Measurements from ENCODE around the gene PLXDC2.

PLXDC2 gene

DNA sequence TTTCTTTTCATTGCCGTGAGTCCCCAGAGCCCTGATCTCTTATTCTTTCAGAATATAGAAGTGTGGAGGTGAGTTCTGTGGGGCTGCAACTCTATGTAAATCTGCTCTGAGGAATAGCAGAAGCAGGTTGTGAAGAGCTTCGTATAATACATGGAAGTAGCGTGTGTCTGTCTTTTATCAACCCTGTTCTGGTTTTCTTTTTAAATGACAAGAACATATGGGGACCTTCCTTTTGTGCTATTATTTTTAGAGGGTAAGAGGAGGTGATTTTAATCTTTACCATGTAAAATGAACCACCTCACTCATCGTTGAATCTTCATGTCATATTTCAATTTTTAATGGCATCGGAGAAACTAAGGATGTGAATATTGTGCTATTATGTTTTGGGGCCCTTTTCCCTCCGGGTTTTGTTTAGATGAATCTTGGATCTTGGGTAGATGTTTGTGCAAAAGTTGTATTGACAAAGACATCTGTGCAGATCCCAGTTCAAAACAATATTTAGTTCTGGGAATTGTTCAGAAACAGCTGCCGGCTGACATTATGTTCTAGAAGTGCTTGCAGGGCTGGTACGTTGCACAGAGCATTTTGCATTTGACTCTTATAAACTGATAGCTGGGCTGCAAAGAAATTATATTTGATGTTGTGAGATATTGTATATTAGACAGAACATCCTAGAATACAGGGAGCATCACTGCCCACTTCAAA is 46.7 kb downstream of the PLXDC2 start:
- no peak for DNase-seq

DNA sequence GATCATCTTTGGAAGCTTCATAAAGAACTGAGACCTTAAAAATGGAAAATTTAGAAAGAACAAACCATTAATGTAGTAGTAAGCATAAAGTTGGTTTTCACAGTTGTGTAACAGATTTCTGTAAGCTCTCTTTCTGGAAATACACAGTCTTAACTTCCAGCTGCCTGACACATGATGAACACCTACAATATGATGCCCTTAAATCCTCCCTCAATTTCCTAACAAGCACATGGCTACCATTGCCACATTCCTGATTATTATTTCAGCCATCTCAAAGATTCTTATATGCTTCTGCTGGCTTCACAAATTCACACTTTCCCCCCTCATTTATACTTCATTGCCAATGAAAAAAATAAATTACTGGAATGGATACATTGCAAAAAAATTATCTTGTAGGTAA is 49.4 kb downstream of the PLXDC2 start:
- no peak for DNase-seq

DNA sequence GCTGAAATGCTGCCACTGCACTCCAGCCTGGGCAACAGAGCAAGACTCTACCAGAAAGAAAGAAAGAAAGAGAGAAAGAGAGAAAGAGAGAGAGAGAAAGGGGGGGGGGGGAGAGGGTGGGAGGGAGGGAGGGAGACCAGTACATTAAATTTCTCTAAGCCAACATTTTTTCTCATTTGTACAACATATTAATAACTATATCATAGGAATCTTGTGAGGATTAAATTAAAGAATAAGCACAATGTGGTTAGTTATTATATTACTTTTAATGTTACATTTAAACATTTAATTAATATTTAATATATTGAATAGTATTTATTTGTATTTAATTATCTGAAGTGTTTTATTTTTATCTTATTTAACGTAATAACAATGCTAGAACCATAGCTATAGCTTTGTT is 53.1 kb downstream of the PLXDC2 start:
- DNase-seq = no peak

DNA sequence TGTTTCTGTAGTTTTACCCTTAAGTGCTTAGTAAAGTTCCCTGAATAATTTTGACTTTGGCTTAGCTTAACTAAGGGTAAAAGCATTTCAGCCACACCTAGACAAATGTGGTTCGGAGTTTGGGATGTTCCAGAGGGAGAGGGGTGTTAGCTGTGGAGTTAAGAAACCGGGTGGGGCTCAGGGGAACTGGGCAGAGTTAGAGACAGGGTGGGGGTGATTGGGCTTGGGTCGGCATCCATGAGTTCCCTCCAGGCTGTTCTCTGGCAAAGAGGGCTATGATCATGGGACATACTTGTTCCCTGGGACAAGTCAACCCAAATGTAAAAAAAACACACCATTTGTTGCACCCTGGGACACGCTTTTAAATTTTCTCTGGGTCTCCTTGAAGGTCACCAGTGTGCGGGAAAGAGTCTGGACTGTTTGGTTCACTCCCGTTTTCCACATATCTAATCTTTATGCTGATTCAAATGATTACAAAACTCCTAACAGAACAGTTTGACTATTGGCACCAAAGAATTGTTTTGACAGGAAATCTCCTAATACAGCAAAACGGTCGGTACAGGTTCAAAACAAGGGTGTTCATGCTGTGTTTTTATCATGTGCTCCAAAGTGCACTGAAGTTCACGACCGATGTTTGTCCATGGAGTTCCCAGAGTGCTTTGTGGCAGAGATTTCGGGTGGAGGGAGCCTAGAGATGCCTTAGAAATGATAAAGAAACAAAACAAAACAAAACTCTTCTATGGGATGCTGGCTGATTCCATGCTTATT is 56.5 kb downstream of the PLXDC2 start:
- DNase-seq = no peak

DNA sequence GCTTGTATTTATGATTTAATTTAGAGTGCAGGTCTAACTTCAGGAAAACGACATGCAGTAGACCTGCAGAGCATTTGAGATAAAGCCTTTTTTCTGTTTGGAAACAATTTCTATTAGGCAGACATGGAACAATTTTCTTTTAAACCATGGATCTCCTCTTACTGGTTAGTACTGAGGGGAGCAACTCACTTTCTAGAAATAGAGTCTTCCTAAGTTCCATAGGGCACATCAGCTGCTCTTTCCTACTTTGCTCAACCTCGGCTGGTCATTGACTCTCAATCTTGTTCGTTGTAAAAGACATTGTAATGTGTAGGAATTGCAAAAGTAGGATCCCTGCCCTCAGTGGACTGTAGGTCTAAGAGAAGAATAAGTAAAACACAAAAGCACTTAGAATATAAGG is 58.0 kb downstream of the PLXDC2 start:
- DNase-seq = no peak

DNA sequence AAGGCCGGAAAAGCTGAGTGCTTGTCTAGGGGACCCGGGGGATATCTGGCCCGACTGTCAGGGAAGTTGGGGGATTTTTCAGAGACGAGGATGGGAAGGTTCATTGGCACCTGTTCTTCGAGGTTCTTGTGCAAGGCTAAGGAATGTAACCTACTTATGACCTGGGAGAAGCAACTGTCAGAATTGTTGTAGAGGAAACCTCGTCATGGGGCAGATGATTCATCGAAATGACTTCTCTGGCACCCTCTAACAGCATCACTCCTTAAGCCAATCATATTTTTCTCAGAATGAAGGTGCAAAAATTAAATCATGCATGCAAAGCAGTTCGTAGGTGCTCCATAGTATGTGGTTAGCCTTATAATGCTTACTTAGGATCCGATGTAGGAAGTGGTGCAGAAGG is 58.6 kb downstream of the PLXDC2 start:
- no peak for DNase-seq

DNA sequence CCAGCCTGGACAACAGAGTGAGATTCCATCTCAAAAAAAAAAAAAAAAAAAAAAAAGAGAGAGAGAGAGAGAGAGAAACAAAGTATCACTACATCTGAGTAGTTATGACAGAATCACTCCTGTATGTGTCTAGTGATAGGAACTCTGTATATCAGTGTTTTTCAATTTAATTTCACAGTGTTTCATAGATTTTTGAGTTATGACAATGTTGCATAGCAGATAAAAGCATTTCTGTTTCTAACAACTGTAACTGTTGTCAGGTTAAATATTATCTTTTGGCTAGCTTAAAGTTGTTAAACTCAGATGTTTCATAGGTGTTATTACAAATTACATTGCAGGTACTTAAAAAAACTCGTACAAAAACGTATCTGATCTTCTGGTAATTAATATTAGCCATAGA is 60.3 kb downstream of the PLXDC2 start:
- DNase-seq = no peak

DNA sequence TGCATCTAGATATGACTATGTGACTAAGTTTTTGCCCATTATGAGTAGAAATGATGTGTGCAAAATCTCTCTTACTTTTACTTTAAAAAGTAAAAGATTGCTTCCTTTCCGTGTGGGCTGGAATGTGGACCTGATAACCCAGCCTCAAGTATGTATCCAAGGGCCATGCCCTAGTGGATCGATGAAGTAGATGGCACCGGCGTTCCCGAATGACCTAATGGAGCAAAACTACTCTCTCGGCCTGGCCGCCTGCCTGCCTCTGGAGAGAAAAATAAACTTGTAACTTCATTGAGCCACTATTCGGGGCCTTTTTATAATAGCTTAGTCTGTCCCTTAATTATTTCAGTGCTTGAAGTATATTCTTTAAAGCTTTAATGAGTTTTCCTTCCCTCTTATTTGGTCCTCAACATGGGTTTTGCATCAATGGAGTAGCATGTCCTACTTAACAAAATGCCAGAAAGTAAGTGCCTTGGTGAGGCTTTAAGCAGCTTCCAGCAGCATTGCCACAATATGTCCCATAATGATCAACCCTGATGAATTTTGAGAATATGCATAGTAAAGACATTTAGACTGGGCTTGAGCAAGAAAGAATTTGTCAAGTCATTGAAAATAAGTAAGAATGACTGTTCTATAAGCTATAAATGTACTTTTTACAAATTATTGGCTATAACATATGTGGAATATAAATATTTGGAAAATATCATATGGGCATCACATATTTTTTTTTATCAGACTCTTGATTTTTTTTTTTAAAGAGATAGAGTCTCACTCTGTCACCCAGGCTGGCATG is 61.4 kb downstream of the PLXDC2 start:
- no peak for DNase-seq

DNA sequence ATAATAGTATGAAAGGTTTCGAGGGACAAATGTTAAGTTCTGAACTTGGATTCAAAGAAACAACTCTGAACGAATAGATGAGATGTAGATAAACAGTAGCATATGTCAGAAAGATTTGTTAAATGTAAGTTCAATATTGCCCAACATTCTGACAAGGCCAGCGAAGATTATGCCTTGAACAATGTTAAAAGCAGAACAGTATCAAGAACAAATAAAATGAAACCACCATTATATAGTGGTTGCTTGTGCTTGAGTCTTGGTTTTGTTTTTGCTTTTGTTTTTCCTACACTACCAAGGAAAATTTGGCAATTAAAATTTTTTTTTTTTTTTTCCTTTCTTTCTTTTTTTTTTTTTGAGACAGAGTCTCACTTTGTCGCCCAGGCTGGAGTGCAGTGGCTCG is 66.4 kb downstream of the PLXDC2 start:
- DNase-seq = no peak

DNA sequence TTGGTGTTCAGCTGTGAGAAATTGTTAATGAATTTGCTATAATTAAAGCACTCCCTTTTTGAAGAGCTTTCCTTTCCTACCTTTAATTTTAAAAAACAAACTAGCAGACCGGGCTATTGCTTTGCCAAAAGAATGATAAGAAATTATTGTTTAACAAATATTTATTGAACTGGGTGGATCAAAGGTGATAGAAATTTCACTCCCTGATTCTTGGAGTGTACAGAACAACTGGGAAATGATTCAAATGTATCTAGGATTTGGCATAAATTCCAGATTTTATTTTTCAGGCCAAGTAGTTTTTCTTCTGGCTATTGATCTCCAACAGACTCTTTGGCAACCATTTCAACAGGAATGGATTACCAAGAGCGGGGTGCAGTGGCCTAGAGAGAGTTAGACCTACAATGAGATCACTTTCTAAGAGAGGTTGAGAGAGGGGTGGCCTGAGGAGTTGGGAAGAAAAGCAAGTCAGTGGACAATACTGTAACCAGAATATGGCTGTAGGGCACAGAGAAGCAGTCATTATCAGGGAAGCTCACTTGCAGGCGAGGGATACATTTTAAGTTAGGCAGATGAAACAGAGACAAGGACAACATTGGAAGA is 71.9 kb downstream of the PLXDC2 start:
- no peak for DNase-seq

DNA sequence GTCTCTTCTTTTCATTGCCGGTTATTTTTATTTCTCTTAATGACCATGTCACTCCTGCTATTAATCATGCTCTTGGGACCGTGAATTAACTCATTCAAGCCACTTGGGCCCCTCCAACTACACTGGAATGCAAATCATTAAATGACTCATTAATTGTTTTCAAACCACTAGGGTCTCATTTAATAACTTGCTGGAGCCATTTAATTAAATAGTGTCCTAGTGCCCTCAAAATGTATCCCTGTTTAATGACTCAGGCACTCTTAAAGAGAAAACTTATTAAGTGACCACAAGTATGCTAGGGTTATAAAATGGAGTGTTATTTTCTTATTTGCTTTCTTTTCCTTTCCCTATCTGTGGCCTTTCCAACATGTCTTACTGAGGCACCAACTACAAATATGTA is 73.0 kb downstream of the PLXDC2 start:
- no peak for DNase-seq

DNA sequence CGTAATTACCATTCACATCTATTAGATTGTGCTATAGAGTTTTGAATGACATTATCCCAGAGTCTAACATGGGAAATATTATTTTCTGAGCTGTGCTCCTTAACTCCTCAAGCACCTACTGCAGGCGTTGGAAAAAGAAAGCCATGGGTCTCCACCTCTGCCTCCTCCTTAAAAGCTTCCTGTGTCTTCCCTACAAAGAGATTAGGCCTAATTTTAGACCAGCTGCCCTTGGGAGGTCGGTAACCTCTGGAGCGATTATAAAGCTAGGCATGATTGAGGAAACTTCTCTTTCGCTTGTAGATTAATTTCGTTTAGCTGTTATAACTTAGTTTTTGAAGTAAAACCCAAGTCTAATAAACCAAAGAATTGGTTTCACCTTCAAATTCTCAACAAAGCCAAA is 75.2 kb downstream of the PLXDC2 start:
- no peak for DNase-seq

DNA sequence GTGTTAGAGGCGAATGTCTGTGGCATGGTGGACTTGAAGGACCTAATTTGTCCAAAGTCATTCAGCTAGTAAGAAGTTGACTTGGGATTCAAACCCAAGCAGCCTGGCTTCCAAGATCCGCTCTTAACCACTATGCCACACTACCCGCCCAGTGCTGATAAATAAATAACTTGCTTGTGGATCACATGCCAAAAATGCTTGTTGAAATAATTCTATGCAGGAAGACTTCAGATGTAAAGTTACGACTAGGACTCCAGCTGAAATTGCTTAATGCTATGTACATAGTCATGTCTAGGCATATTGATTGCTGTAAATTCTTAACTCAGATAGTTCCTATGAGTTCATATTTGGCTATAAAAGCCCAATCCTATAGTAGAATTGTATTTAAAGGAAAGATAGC is 76.0 kb downstream of the PLXDC2 start:
- no peak for DNase-seq

DNA sequence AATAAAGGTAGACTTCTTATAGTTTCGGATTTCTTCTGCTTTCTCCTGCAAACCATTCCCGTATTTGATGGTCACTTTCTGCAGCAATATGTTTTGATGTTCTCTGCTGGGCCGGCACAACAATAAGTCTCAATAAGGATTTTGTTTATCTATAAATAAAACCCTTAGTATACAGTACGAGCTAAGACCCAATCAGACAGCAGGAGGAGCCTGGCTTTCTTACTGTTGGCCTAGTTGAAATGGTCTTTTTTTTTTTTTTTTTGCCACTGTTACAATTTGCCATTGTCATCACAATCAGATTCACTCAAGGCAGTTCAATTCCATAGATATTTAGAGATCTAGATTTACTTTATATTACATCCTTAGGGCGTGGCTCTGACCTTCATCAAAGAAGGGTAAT is 76.4 kb downstream of the PLXDC2 start:
- no peak for DNase-seq

DNA sequence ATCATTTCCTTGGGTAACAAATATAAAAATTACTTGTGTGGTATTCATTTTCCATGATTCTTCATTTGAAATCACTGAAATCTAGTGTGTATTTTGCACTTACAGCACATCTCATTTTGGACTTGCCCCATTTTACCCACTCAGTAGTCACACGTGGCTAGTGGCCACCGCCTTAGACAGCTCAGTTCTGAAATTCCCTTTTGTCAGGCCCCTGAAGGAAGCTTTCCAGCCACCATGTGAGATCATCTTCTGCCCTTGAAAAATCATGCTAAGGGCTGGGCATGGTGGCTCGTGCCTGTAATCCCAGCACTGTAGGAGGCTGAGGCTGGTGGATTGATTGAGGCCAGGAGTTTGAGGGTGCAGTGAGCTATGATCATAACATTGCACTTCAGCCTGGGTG is 79.3 kb downstream of the PLXDC2 start:
- no peak for DNase-seq

DNA sequence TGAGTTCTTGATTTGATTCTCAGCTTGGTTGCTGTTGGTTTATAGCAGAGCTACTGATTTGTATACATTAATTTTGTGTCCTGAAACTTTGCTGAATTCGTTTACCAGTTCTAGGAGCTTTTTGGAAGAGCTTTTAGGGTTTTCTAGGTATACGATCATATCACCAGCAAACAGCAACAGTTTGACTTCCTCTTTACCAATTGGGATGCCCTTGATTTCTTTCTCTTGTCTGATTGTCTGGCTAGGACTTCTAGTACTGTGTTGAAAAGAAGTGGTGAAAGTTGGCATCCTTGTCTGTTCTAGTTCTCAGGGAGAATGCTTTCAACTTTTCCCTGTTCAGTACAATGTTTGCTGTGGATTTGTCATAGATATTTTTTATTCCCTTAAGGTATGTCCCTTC is 86.2 kb downstream of the PLXDC2 start:
- DNase-seq = no peak

DNA sequence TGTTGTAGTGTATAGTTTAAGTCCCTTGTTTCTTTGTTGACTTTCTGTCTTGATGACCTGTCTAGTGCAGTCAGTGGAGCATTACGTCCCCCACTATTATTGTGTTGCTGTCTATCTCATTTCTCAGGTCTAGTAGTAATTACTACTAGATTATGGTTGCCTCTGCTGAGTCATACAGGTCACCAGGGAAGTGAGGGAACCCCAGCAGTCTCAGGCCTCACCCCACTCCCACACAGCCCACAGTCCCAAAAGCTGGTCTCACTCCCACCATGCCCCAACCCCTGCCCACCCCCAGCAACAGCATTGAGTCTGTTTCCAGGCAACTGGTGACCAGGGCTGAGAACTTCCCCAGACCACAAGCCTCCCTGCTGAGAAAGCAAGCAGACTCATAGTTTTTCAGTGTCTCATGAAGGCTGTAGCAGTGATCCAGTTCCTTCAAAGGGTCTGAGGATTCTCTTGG is 88.0 kb downstream of the PLXDC2 start:
- no peak for DNase-seq

DNA sequence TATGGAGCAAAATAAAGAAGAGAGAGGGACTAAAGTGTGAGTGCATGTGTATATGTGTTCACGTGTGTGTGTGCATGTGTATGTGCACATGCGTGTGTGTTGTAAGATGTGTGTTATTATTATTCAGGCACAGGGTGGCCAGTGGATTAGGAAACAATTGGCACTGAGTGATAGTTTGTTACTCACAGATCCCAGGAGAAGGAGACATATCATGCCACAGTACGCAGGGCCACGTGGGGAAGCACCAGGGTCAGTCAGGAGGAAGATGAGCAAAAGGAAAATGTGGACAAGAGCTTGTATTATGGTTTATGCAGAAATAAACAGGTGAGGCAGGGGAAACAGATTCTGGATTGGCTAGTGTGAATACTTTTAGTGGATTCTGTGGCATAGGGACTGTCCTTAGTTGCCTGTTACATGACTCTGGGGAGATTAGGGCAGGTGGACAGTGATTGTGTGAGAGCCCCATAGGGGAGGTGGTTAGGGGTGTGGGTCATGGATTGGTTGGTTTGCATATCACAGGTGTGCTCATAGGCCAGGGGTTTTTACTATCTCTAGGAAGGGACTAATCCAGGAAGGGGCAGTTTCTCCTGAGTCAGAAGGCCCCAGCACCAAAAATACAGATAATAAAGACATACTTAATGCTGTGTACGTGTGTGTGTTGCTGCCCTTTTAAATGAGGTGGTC is 90.0 kb downstream of the PLXDC2 start:
- no peak for DNase-seq

DNA sequence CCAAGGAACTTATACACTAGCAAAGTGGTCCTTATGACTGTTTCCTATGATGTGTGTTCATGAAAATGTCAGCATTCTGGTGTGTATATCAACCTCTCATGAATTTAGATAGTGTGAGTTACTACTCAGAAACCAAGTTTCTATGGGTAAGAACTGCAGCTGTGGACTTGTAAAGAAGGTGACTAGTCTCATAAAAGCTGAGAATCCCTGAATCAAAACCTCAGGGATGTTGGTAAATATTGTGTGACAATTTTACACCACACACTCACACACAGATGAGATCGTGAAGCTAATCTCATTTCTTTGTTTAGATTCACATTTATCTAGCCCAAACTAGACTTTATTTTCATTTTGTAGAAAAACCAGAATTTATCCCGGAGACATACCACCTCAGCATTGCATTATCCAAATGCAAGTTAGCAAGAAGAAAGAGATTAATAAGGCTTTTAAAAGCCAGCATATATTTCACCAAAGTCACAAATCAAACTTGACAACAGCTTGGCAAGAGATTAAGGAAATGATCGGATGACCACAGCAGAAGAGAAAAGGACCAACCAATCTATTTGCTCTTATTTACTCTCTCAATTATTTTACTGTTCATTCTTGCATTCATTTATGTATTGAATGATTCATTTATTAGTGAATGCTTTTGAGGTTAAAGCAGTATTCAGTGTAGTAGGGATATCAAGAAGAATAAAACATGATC is 92.9 kb downstream of the PLXDC2 start:
- no peak for DNase-seq

DNA sequence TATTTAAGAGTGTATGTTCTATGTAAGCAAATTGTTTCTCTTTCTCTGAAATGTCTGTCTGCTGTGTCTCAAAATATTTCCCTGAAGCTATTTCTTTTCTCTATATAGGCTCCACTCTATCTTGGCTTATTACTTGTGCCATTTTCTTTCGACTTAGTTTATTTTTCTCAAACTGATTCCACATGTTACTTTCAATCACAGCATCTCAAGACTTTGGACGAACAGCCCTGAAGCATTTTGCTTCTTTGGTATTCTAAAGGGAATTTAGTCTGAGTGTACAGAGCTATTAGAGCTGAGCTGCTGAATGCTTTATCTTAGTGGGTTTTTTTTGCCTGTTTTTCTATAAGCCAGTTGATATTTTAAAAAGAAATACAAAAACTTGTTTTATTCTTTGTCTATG is 95.7 kb downstream of the PLXDC2 start:
- no peak for DNase-seq

DNA sequence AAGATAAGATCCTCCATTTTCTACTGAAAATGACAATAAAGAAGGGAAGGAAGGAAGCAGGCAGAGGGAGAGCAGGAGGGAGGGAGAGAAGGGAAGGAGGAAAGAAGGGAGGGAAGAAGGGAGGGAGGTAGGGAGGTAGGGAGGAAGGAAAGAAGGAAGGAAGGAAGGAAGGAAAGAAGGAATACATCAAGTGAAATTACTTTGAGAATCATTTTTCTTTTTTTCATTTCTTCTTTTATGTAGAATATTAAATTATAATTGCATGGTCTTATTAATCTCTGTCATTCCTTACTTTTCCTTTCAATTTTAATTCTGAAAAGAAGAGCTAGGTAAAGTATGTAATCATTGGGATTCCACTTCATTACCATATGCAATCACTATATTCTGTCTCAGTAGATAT is 97.8 kb downstream of the PLXDC2 start:
- no peak for DNase-seq

DNA sequence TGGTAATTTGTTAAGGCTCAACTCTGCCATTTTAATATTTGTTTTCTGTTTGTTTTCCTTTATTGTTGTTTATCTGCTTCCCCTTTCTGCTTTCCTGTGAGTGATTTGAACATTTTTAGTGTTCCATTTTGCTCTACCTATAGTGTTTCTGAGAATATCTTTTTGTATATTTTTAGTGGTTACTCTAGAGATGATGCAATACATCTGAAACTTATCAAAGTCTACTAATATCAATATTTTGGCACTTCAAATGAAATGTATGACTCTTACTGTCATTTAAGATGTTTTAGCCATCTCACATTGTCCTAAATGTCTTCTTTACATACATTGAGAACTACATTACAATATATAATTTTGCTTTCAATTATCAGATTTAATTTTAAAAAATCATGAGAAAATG is 98.9 kb downstream of the PLXDC2 start:
- no peak for DNase-seq

Measured in activated CD4-positive, alpha-beta T cell treated with anti-CD3 and anti-CD28 coated beads for 4 hours (primary cell).